Stimulated activated CD8-positive, alpha-beta memory T cell treated with anti-CD3 and anti-CD28 coated beads, Interleukin-4, amount 100 ng/mL, for 24 hours (primary cell): Measurements from ENCODE around the gene CARD6.
"Not testable (repeated sequence)": the region's sequence is repeated elsewhere in the genome, so short reads cannot be mapped to it uniquely, and the experiment has no call there.

ENCODE experiments used
- DNase-seq: peaks from one replicate; pipeline ENCODE4 v3.0.0-alpha.2; 2020; ENCODE audit warnings: low read depth

The CARD6 gene

DNA sequence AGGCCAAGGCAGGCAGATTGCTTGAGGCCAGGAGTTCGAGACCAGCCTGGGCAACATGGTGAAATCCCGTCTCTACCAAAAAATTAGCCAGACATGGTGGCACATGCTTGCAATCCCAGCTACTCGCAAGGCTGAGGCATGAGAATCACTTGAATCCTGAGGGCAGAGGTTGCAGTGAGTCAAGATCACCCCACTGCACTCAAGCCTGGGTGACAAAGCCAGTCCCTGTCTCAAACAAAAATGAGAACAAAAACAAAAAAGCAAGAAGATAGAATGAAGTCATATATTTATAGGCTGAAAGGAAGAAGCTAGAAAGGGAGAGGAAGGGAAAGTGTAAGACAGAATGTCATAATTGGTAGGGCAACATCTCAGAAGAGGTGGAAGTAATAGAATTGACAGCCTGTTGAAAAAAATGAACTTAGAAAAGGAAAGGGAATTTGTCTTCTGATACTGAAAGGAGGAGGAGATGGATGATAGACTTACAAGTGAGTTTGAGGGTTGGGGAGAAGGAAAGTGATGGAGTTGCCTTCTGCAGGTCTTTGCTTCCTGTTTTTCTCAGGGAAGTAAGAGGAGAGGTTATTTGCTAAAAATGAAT, 32.2 kb downstream of the CARD6 start:
- no peak for DNase-seq

- no peak for DNase-seq
These were observed 34.8 kb downstream of the CARD6 start for GRCh38 chr5:40875958-40876357.

GRCh38 chr5:40877371-40877988, 36.3 kb downstream of the CARD6 start:
- DNase-seq = no peak

- DNase-seq = no peak
These were observed 38.2 kb downstream of the CARD6 start for GRCh38 chr5:40879163-40879942.

DNA sequence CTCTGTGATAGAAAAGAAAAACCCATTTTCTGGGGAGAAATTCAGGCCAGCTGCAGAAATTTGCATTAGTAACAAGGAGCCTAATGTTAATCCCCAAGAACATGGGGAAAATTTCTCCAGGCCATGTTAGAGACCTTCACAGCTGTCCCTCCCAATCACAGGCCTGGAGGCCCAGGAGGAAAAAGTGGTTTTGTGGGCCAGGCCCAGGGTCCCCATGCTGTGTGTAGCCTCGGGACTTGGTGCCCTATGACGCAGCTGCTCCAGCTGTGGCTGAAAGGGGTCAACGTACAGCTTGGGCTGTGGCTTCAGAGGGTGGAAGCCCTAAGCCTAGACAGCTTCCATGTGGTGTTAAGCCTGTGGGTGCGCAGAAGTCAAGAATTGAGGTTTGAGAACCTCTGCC, 41.1 kb downstream of the CARD6 start:
- DNase-seq = no peak

DNA sequence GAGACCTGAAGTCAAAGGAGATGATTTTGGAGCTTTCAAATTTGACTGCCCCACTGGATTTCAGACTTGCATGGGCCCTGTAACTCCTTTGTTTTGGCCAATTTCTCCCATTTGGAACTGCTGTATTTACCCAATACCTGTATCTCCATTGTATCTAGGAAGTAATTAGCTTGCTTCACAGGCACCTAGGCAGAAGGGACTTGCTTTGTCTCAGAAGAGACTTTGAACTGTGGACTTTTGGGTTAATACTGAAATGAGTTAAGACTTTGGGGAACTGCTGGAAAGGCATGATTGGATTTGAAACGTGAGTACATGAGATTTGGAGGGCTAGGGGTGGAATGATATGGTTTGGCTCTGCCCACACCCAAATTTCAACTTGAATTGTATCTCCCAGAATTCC, 41.9 kb downstream of the CARD6 start:
- DNase-seq = not testable (repeated sequence)

GRCh38 chr5:40895440-40896425, 54.6 kb downstream of the CARD6 start:
- not testable (repeated sequence) for DNase-seq

- no peak for DNase-seq
These were observed 63.2 kb downstream of the CARD6 start for GRCh38 chr5:40904205-40904993.

GRCh38 chr5:40904994-40905306, 63.8 kb downstream of the CARD6 start:
- no peak for DNase-seq

- no peak for DNase-seq
These were observed 65.2 kb downstream of the CARD6 start for GRCh38 chr5:40906351-40906751.

- no peak for DNase-seq
These were observed 68.1 kb downstream of the CARD6 start, which contains the start of gene C7 for GRCh38 chr5:40909264-40909663. Gene C7, plus strand, starts transcription at chr5:40909497. Its CDS starts 114 bp downstream, at chr5:40909611.

DNA sequence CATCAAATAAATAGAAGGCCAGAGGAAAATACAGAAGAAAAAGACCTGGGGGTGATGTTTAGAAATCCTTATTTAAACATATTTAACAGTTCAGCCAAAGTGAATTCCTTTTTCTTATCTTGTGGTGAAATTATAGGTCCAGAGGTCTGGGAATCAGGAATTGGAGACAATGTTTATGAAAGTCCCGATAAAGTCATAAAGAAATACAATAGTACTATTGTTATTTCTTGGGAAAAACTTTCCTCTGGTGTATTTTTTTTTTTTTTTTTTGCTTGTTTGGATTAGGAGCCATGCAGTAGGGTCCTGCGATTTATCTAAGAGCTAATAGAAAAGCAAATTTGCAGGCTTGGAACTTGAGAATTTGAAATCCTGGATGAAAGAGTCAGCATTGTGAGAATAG, 68.6 kb downstream of the CARD6 start:
- no peak for DNase-seq
